OCI-M1 (cell line): ENCODE data around the gene PLB1.
"Not testable (repeated sequence)": the region's sequence is repeated elsewhere in the genome, so short reads cannot be mapped to it uniquely, and the experiment has no call there.

ENCODE experiments used
- DNase-seq: peaks from one replicate; lab custom pipeline; 2025; lab: John Stamatoyannopoulos, UW

The PLB1 gene

GRCh38 chr2:28648671-28649395, 153.0 kb downstream of the PLB1 start:
- no peak for DNase-seq

GRCh38 chr2:28649481-28650265, 153.8 kb downstream of the PLB1 start:
- DNase-seq = no peak

- DNase-seq = no peak
Measured at GRCh38 chr2:28650266-28650584, 154.4 kb downstream of the PLB1 start.

- DNase-seq = no peak
Measured at GRCh38 chr2:28652217-28652616, 156.4 kb downstream of the PLB1 start.

- no peak for DNase-seq
Measured at GRCh38 chr2:28653892-28654662, 158.2 kb downstream of the PLB1 start.

- no peak for DNase-seq
Measured at GRCh38 chr2:28654663-28655320, 158.9 kb downstream of the PLB1 start.

GRCh38 chr2:28656937-28657615, 161.2 kb downstream of the PLB1 start:
- no peak for DNase-seq

GRCh38 chr2:28658369-28658768, 162.5 kb downstream of the PLB1 start:
- peak; percentile 31 for DNase-seq

GRCh38 chr2:28659127-28659526, 163.3 kb downstream of the PLB1 start:
- DNase-seq = no peak

- no peak for DNase-seq
Measured at GRCh38 chr2:28661589-28662001, 165.7 kb downstream of the PLB1 start.

- DNase-seq = no peak
Measured at GRCh38 chr2:28662044-28662443, 166.2 kb downstream of the PLB1 start.

- no peak for DNase-seq
Measured at GRCh38 chr2:28662468-28663181, 166.8 kb downstream of the PLB1 start.

GRCh38 chr2:28663359-28663758, 167.5 kb downstream of the PLB1 start:
- no peak for DNase-seq

- no peak for DNase-seq
Measured at GRCh38 chr2:28664120-28664842, 168.4 kb downstream of the PLB1 start.

- DNase-seq = no peak
Measured at GRCh38 chr2:28665041-28665704, 169.3 kb downstream of the PLB1 start.

- not testable (repeated sequence) for DNase-seq
Measured at GRCh38 chr2:28665811-28666377, 170.0 kb downstream of the PLB1 start.

GRCh38 chr2:28666496-28667184, 170.8 kb downstream of the PLB1 start:
- no peak for DNase-seq

- no peak for DNase-seq
Measured at GRCh38 chr2:28667261-28667660, 171.4 kb downstream of the PLB1 start.
